Tibial artery (tissue), 4 donors: ENCODE measurements around the gene PEAK3.

Source experiments
- DNase-seq, 2 donors: peaks; one replicate each; pipeline ENCODE4 v3.0.0-alpha.2; 2019
- H3K27ac ChIP-seq, 2 donors: fragments of 200-600 bp; sonication (generic) in 1 of 2; 1 replicate in 1 of 2; 2 replicates in 1 of 2; pipeline ENCODE4 v1.5.1; 2018 to 2019; ENCODE audit warnings: mild to moderate bottlenecking in 1 of 2
- H3K27me3 ChIP-seq, 2 donors: fragments of 200-600 bp; sonication (generic) in 1 of 2; one replicate each; pipeline versions ENCODE4 v1.5.1 to v1.6.0; 2016 to 2019
- H3K36me3 ChIP-seq, 3 donors: fragments of 200-600 bp; sonication (generic) in 2 of 3; one replicate each; pipeline ENCODE4 v1.5.1; 2016 to 2019; ENCODE audit warnings: mild to moderate bottlenecking in 2 of 3
- H3K4me1 ChIP-seq, 4 donors: fragments of 200-600 bp; sonication (generic) in 2 of 4; 1 replicate in 3 of 4; 2 replicates in 1 of 4; pipeline ENCODE4 v1.5.1; 2016 to 2019
- H3K4me3 ChIP-seq, 2 donors: fragments of 200-600 bp; sonication (generic) in 1 of 2; 1 replicate in 1 of 2; 2 replicates in 1 of 2; pipeline ENCODE4 v1.5.1; 2018 to 2019; ENCODE audit warnings: mild to moderate bottlenecking in 2 of 2
- H3K9me3 ChIP-seq, 3 donors: fragments of 200-600 bp; sonication (generic) in 1 of 3; one replicate each; pipeline ENCODE4 v1.5.1; 2016 to 2019
- CTCF ChIP-seq, 2 experiments: fragments of 200-600 bp in 1 of 2; fragments of 450-650 bp in 1 of 2; IDR thresholded peaks; one replicate each; pipeline ENCODE4 v1.5.1; 2017 to 2019; ENCODE audit warnings: antibody characterized with exemption in 2 of 2, mild to moderate bottlenecking in 1 of 2, moderate library complexity in 1 of 2
- intact Hi-C: fragments of 100-400 bp; cut with DNase I; formaldehyde crosslinking; loops from one replicate; pipeline ENCODE4 v1.15.0; 2023; ENCODE audit warnings: low total_unique reads

Gene PEAK3

GRCh38 chr19:2252055-2252796 lies 29.7 kb downstream of the PEAK3 start:
- H3K36me3 ChIP-seq: peaks cover 10 to 19% (median 18%) of the 10 kb centered on the region in 3 donors
- H3K4me1 ChIP-seq: peaks cover 0 to 44% (median 38%) of the 10 kb centered on the region in 4 donors
- no peak for TF ChIP-seq CTCF (IDR thresholded peaks at IDR 0.05)
- peak overlapping the region in 1 of 2 donors; percentile 12 for H3K4me3 ChIP-seq
- H3K9me3 ChIP-seq: no peaks in the 10 kb centered on the region
- no peak overlapping the region for H3K27ac ChIP-seq
- no peak for DNase-seq
- peaks cover 3 to 62% of the 10 kb centered on the region in 2 donors for H3K27me3 ChIP-seq
- intact Hi-C loops: no loop called here

GRCh38 chr19:2251106-2252054 lies 30.6 kb downstream of the PEAK3 start:
- H3K36me3 ChIP-seq: peaks cover 19 to 28% (median 26%) of the 10 kb centered on the region in 3 donors
- peaks cover 3 to 66% of the 10 kb centered on the region in 2 donors for H3K27me3 ChIP-seq
- no peaks in the 10 kb centered on the region for H3K9me3 ChIP-seq
- no peak for DNase-seq
- peaks cover 0 to 44% (median 38%) of the 10 kb centered on the region in 4 donors for H3K4me1 ChIP-seq
- no peak for TF ChIP-seq CTCF (IDR thresholded peaks at IDR 0.05)
- intact Hi-C loops: loop anchor here (2.0 kb wide), 1 partner anchor 27 kb away; no protein-coding TSS in a partner anchor
- H3K4me3 ChIP-seq: peak overlapping the region in 1 of 2 donors; percentile 12
- H3K27ac ChIP-seq: no peak overlapping the region

- peaks cover 0 to 44% (median 38%) of the 10 kb centered on the region in 4 donors for H3K4me1 ChIP-seq
- H3K27me3 ChIP-seq: peaks cover 3 to 73% of the 10 kb centered on the region in 2 donors
- no peak overlapping the region for H3K27ac ChIP-seq
- no peak overlapping the region for H3K4me3 ChIP-seq
- DNase-seq: no peak
- TF ChIP-seq CTCF (IDR thresholded peaks at IDR 0.05): no peak
- H3K9me3 ChIP-seq: no peaks in the 10 kb centered on the region
- intact Hi-C loops: loop anchor here (2.0 kb wide), 1 partner anchor 26 kb away; no protein-coding TSS in a partner anchor
- H3K36me3 ChIP-seq: peaks cover 25 to 34% (median 32%) of the 10 kb centered on the region in 3 donors
Measured at GRCh38 chr19:2250766-2251105, 31.2 kb downstream of the PEAK3 start.

- no peaks in the 10 kb centered on the region for H3K9me3 ChIP-seq
- DNase-seq: no peak
- H3K4me1 ChIP-seq: peaks cover 0 to 44% (median 38%) of the 10 kb centered on the region in 4 donors
- H3K27me3 ChIP-seq: peaks cover 3 to 79% of the 10 kb centered on the region in 2 donors
- no peak overlapping the region for H3K4me3 ChIP-seq
- intact Hi-C loops: loop anchor here (2.0 kb wide), 1 partner anchor 25 kb away; no protein-coding TSS in a partner anchor
- TF ChIP-seq CTCF (IDR thresholded peaks at IDR 0.05): no peak
- H3K36me3 ChIP-seq: peaks cover 31 to 40% (median 39%) of the 10 kb centered on the region in 3 donors
- H3K27ac ChIP-seq: no peak overlapping the region
Measured at GRCh38 chr19:2249880-2250765, 31.9 kb downstream of the PEAK3 start.
